Activated CD4-positive, alpha-beta T cell treated with anti-CD3 and anti-CD28 coated beads for 48 hours (primary cell): ENCODE data around the gene TOMM70.

Source experiments
- DNase-seq: peaks from one replicate; pipeline ENCODE4 v3.0.0-alpha.2; 2020

The TOMM70 gene

DNA sequence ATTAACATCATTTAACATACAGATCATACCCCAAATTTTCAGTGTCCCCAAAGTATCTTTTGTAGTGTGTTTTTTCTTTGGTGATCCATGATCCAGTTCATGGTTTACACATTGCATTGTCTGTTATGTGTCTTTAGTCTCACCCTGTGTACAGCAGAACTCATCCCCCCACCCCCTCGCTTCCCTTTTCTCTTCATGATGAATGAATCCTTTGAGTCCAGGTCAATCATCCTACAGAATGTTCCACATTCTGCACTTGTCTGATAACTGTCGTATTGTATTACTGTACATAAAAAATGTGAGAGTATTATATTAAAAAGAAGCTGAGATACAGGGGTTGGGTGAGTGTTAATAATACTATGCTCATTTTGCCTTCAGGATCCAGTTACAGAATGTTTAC is 80.9 kb downstream of the TOMM70 start:
- DNase-seq: no peak

DNA sequence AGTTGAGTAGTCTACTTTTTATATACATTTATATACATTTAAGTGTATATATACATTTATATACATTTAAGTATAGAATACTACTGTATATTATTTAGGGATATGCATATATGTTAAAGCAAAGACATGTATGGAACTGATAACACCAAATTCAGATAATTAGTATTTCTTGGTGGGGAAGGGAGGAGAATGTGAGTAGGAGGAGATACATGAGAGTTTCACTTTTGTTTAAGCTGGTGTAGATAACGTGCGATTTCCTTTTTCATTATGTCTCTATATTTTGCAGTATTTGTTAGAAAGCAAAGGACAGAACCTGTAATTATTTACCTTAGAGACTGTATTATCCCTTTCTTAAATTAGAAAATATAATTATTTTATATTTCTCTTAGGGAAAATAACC is 83.0 kb downstream of the TOMM70 start:
- DNase-seq: no peak

DNA sequence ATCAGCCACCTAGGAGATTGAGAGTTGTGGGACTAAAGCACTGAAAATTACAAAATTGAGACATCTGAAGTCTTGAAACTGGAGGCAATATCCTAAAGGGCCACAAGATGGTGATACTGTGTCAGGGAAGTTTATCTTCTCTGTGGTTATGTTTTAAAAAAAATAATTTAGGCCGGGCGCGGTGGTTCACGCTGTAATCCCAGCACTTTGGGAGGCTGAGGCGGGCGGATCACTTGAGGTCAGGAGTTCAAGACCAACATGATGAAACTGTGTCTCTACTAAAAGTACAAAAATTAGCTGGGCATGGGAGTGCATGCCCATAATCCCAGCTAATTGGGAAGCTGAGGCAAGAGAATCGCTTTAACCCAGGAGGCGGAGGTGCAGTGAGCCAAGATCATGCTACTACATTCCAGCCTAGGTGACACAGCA is 84.2 kb downstream of the TOMM70 start:
- DNase-seq: peak; percentile 35
